PFSK-1 (cell line): ENCODE data around the gene OMP.

Experiments
- FOXP2 ChIP-seq: optimal IDR thresholded peaks from 2 replicates; pipeline ENCODE3; 2011; ENCODE audit warnings: borderline replicate concordance, control low read depth, inconsistent platforms; ENCODE audit not compliant: insufficient read depth; ENCODE audit errors: extremely low read length, extremely low read depth
- POLR2AphosphoS5 ChIP-seq: IDR thresholded peaks from 2 replicates; pipeline ENCODE4 v1.6.1; 2012; ENCODE audit warnings: low read depth, mild to moderate bottlenecking, control low read depth, low read length, moderate library complexity
- SIN3A ChIP-seq: IDR thresholded peaks from 2 replicates; pipeline ENCODE4 v1.6.1; 2012; ENCODE audit warnings: mild to moderate bottlenecking, low read length, moderate library complexity, borderline replicate concordance; ENCODE audit not compliant: insufficient read depth
- TAF1 ChIP-seq: IDR thresholded peaks from 2 replicates; pipeline ENCODE4 v1.6.1; 2012; ENCODE audit warnings: low read length, control low read depth, borderline replicate concordance; ENCODE audit not compliant: insufficient read depth
- TF ChIP-seq, protein P1 (sequence below), 2 experiments: IDR thresholded peaks; 2 replicates each; pipeline versions ENCODE4 v1.6.1 to v1.8.0; 2011 to 2012; ENCODE audit warnings: low read depth in 2 of 2, low read length in 2 of 2, control low read depth in 1 of 2, inconsistent platforms in 1 of 2, mild to moderate bottlenecking in 1 of 2, moderate library complexity in 1 of 2; ENCODE audit not compliant: insufficient read depth in 1 of 2

OMP gene

DNA sequence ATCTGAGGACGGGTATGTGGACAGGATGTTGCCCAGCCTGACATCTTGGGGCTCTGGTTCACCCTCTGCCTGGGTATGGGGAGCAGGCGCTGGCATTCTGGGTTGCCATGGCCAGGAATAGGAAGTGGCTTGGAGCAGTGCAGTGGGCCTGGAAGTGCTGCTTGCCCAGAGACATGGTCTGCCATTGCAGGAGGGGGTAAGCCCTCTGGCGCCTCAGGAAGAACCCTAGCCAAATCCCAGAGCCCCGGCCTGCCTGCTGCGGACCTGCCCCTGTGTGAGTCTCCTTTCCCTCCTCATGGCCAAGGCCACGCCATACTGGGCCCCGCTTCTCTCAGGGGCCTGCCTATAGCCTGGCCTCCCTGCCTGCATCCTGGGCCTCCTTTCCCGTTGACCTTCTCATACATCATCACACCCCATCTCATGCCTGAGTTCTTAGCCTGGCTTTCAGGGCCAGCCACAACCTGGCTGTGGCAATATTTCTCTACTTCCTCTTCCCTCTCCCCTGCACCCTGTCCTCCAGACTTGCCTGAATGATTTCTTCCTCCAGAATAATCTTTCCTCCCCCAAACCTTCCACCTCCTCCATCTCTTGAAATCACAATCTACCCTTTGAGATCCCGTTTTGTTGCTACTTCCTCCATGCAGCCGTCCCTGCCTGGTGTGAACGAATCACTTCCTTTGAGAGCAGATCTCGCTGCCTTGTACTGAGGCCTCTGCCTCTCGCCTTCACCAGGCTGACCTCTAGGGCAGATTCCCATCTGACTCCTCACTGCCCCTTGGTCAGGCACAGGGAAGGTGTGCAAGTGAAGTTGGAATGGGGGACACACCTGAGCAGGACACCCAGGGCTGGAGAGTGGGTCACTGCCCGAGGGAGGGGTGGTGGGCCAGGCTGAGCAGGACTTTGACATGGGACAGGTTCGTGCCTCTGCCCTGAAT is 30.7 kb upstream of the OMP start:
- TF ChIP-seq SIN3A = no peak
- no peak for TF ChIP-seq POLR2AphosphoS5
- TF ChIP-seq, protein P1, sequence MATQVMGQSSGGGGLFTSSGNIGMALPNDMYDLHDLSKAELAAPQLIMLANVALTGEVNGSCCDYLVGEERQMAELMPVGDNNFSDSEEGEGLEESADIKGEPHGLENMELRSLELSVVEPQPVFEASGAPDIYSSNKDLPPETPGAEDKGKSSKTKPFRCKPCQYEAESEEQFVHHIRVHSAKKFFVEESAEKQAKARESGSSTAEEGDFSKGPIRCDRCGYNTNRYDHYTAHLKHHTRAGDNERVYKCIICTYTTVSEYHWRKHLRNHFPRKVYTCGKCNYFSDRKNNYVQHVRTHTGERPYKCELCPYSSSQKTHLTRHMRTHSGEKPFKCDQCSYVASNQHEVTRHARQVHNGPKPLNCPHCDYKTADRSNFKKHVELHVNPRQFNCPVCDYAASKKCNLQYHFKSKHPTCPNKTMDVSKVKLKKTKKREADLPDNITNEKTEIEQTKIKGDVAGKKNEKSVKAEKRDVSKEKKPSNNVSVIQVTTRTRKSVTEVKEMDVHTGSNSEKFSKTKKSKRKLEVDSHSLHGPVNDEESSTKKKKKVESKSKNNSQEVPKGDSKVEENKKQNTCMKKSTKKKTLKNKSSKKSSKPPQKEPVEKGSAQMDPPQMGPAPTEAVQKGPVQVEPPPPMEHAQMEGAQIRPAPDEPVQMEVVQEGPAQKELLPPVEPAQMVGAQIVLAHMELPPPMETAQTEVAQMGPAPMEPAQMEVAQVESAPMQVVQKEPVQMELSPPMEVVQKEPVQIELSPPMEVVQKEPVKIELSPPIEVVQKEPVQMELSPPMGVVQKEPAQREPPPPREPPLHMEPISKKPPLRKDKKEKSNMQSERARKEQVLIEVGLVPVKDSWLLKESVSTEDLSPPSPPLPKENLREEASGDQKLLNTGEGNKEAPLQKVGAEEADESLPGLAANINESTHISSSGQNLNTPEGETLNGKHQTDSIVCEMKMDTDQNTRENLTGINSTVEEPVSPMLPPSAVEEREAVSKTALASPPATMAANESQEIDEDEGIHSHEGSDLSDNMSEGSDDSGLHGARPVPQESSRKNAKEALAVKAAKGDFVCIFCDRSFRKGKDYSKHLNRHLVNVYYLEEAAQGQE (IDR thresholded peaks at IDR 0.05; ENCODE audit: insufficient read depth in 1 of 2, low read depth in 2 of 2, low read length in 2 of 2) = no peak

DNA sequence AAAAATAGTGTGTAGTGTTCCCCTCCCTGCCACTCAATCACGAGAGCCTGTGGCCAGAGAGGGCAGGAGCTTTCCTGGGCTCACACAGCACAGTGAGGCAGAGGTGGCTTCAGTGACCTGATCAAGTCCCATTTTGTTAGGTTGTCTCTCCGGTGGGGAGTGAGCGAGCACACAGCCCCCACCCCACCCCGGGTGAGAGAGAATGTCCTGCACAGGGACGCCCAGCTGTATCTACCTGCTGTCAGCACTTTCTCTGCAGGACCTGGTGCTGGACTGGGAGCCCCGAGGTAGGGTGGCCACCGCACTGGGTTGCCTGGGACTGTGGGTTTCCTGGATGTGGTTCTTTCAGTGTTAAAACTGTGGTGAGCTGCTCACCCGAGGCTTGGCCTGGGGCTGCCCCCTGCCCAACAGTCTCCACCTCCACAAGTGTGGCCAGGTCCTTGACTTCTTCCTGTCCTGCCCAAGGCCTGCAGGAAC is 29.8 kb upstream of the OMP start:
- TF ChIP-seq FOXP2 (no peak), SIN3A (no peak), TAF1 (no peak), POLR2AphosphoS5 (no peak)

DNA sequence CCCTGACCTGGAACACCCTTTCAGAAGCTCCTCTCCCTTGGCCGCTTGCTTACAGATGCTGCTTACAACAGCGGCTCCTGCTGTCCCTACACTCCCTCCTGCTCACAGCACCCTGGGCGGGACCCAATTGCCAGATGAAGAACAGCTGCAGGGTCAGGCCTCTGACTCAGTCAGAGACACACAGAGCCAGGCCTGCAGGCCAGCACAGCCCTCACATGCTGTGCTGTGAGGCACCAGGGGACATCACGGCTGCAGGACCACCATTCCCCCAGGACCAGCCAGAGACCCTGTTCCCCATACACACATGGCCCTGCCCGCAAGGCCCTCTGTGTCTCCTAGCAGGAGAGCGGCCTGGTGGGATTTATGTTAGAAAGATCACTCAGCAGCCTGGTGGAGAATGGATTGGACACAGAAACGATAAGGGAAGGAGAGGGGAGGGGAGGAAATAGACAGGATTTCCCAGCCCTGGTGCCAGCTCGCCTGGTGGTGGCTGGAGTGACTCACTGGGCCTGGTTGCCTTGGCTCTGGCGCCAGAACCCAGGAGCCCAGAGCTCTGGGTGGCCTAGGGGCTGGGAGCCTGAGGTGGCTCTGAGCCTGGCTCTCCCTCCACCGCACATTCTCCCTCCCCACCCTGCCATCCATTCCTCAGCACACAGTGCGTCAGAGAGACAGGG is 29.2 kb upstream of the OMP start:
- TF ChIP-seq POLR2AphosphoS5 (no peak), SIN3A (no peak), FOXP2 (no peak), TAF1 (no peak)
- TF ChIP-seq, protein P1 (IDR thresholded peaks at IDR 0.05; ENCODE audit: insufficient read depth in 1 of 2, low read depth in 2 of 2, low read length in 2 of 2) = no peak

DNA sequence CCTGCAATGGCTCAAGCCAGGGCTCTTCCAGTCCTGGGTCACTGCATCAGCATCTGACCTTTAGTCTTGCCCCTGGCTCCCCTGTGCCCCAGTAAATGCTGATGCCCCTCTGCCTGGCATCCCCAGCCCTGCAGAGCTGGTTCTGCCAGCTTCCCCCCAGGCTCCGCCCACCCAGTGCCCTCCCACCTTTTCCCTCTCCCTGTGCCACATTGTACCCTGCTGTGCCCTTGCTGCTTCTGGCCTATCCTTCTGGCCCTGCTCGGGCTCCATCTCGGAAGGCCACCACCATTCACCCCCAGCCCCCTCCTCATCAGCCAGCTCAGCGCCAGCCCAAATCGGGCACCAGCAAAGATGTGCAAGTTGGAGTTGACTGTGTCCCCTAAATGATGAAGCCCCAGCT is 28.4 kb upstream of the OMP start:
- TF ChIP-seq, protein P1 (IDR thresholded peaks at IDR 0.05; ENCODE audit: insufficient read depth in 1 of 2, low read depth in 2 of 2, low read length in 2 of 2) = no peak
- TF ChIP-seq POLR2AphosphoS5 (no peak), TAF1 (no peak), SIN3A (no peak), FOXP2 (no peak)

DNA sequence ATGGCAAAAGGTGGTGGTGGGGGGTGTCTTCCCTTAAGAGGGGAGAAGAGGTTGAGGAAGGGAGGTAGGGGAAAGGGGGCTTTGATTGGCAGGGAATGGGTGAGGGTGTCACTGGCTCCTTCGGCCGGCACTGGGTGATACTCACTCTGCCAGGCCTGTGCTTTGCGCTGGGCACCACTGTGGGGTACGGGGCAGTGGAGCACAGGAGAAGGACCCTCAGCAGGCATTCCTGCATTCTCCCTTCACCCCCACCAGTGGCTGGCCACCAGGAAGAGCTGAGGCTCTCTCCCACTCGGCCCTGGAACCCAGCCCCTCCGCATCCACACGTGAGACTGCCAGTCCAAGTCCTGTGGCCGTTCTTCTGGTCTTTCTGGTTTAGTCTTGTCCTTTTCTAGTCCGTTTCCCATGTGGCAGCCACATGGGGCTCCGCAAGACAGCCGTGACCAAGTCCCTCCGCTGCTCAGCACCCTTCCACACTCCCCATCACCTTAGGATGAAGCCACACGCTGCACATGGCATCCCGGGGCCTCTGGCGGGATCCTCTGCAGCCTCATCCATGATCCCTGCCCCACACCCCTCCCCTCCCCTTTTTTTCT is 27.9 kb upstream of the OMP start:
- TF ChIP-seq TAF1 (no peak), POLR2AphosphoS5 (no peak), SIN3A (no peak), FOXP2 (no peak)
- TF ChIP-seq, protein P1 (IDR thresholded peaks at IDR 0.05; ENCODE audit: insufficient read depth in 1 of 2, low read depth in 2 of 2, low read length in 2 of 2) = no peak
